Measurements from ENCODE around the gene TMEM201. TPM values are rescaled to one million over a fixed set of nuclear protein-coding genes. Genes with fewer than 3 reads are reported as not detected.
"Not testable (repeated sequence)": the region's sequence is repeated elsewhere in the genome, so short reads cannot be mapped to it uniquely, and the experiment has no call there.

Gene TMEM201
- polyA plus RNA-seq, 3 donors: 14.3 to 21.4 (median 19.1) TPM

DNA sequence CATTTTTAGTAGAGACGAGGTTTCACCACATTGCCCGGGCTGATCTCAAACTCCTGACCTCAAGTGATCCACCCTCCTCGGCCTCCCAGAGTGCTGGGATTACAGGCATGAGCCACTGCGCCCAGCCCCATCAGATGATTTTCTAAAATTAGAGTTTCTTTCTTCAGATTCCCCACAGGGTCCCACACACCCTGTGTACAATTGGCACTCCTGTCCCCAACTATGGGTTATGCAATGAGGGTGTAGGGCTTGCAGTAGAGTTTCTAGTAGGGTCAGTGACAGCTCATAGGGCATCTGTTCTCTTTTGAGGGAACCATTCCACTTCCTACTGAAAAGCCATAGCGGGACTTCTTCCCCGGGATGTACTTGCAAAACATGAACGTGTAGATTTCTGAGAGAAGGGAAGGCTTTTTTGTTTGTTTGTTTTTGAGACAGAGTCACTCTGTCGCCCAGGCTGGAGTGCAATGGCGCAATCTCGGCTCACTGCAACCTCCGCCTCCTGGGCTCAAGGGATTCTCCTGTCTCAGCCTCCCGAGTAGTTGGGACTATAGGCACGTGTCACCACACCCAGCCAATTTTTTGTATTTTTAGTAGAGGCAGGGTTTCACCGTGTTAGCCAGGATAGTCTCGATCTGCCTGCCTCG lies 17.7 kb upstream of the TMEM201 start:
- DNase-seq (ENCODE audit: extremely low read depth in 1 of 11, low read depth in 9 of 11, low spot score in 4 of 11): not testable (repeated sequence)

DNA sequence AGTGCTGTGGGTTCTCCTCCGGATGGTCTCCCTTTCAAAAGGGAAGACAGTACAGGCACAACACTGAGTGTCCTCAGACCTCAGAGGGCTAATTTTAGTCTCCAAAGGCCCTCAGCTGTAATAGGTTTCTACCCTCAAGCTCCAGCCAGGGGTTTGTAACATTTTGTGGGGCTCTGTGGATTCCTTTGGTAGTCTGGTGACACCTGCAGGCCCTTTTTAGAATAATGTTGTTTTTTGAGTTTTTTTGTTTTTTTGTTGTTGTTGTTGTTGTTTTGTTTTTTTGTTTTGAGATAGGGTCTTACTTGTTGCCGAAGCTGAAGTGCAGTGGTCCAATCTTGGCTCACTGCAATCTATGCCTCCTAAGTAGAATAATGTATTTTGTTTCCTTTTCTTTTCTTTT lies 15.0 kb upstream of the TMEM201 start:
- no peak for DNase-seq (ENCODE audit: extremely low read depth in 1 of 11, low read depth in 9 of 11, low spot score in 4 of 11)

DNA sequence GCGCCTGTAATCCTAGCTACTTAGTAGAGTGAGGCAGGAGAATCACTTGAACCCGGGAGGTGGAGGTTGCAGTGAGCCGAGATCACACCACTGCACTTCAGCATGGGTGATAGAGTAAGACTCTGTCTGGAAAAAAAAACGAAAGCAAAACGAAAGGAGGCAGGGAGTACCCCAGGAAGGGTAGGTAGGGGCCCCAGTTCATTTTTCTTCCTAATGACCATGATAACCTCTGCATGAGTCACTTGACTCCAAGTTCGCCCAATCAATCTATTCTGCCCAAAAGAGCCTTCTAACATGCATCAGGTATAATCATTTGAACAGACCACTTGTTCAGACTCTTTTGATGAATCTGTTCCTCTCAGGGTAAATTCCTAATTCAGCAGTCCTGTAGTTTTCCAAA lies 13.2 kb upstream of the TMEM201 start:
- DNase-seq (ENCODE audit: extremely low read depth in 1 of 11, low read depth in 9 of 11, low spot score in 4 of 11): no peak

DNA sequence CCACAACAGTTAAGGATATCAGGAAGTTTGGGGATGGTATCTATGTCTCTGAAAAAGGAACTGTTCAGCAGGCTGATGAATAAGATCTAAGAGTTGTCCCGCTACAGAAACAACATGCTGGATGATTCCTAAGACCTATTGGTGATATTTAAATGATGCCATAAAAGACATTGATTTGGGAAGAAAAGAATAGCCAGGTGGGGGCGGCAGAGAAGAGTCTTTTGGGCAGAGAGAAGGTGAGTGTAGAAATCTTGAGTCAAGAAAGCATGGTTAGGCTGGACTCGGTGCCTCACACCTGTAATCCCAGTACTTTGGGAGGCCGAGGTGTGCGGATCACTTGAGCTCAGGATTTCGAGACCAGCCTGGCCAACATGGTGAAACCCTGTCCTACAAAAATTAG lies 11.8 kb upstream of the TMEM201 start:
- DNase-seq (ENCODE audit: extremely low read depth in 1 of 11, low read depth in 9 of 11, low spot score in 4 of 11): no peak

DNA sequence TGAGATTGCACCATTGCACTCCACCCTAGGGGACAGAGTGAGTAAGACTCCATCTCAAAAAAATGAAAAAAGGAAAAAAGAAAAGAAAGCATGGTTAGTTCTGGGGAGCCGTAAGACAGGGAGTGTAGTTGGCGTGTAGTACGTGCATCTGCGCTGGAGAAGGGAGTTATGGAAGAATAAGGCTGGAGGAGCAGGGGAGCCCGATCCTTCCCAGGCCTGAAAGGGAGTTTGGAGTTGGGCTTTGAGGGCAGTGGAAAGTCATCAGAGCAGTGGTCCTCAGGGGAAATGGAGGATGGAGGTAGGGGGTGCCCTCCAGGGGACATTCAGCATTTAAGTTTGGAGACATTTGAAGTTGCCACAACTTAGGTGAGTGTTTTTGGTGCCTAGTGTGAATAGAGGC lies 11.3 kb upstream of the TMEM201 start:
- no peak for DNase-seq (ENCODE audit: extremely low read depth in 1 of 11, low read depth in 9 of 11, low spot score in 4 of 11)

DNA sequence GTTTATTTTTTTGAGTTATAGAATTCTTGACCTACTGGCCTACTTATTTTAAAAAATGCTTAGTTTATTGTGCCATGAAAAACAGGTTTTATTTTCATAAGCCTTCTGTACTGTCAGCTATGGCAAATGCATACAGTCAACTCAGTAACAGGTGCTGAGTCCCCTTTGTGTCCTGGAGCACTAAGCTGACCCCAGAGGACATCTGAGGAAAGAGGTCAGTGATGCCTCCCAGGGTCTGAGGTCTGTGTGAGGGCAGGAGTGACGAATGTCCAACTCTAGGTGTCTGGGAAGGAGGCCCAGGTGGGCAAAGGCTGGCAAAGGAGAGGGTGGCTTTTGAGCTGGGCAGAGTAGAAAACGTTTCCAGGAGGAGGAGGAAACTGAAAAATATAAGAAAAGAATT lies 7.8 kb upstream of the TMEM201 start:
- no peak for DNase-seq (ENCODE audit: extremely low read depth in 1 of 11, low read depth in 9 of 11, low spot score in 4 of 11)

DNA sequence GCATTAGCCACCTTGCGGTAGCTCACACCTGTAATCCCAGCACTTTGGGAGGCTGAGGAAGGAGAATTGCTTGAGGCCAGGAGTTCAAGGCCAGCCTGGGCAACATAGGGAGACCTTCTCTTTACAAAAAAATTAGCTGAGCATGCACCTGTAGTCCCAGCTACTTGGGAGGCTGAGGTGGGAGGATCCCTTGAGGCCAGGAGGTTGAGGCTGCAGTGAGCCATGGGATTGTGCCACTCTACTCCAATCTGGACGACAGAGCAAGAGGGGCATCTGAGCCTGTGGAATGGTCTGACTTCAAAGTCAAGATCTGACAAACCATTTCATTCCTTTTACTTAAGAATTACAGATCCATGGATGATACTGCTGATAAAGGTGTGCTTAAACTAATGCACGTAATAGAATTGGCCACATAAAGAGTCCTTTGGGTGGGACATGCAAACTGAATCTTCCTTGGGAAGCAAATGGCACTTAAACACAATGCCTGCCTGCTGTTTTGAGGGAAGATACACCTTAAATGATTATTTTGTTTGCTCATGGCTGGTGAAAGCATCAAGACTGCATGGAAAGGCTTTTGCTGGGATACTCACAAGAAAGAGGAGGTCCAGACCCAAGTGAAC lies 2.5 kb upstream of the TMEM201 start:
- no peak for DNase-seq (ENCODE audit: extremely low read depth in 1 of 11, low read depth in 9 of 11, low spot score in 4 of 11)

DNA sequence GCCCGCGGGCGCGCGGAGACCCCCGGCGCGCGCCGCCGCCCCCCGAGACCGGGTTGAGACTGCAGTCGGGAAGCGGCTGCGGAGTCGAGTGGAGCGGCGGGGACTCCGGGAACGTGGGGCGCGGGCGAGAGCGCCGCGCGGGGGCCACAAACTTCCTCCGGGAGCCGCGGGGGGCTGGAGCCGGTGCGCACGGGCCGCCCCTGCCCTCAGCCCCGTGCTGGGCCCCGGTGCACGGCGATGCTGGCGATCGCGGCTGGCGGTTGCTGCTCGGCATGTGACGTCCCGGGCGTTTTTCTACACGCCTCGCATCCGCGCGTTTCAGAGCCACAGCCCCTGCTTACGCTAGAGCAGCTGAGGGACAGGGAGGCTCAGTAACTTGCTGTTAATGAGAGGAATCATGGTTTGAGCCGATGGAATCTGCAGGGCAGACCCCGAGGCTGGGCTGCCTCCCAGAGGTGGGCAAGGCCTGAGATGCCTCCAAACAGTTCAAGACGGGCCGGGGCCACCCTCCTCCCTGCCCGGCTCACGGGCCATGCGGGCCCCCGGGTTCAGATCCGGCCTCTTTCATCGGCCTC lies 520 bp downstream of the TMEM201 start:
- peak in 2 of 11 donors; percentile 9 to 39 for DNase-seq (ENCODE audit: extremely low read depth in 1 of 11, low read depth in 9 of 11, low spot score in 4 of 11)

DNA sequence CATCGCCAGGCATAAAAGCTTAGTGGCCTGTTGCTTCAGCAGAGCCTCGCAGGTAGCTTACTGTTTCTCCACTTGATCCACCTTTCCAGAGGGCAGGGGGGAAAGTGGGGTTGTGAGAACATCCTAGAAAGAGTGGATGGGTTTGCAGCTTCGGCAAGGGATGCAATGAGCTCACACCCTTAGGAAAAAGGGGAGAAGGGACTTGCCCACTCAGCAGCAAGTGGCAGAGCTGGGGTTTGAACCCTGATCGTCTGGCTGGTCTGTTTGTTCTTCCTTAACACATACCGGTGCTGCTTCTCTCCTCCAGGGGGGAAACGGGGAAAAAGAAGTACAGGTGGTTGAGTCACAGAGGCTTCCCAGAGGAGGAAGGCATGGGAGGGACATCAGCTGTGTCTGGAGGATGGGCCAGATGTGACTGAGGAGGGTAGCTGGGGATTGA lies 1.0 kb downstream of the TMEM201 start:
- DNase-seq (ENCODE audit: extremely low read depth in 1 of 11, low read depth in 9 of 11, low spot score in 4 of 11): no peak

DNA sequence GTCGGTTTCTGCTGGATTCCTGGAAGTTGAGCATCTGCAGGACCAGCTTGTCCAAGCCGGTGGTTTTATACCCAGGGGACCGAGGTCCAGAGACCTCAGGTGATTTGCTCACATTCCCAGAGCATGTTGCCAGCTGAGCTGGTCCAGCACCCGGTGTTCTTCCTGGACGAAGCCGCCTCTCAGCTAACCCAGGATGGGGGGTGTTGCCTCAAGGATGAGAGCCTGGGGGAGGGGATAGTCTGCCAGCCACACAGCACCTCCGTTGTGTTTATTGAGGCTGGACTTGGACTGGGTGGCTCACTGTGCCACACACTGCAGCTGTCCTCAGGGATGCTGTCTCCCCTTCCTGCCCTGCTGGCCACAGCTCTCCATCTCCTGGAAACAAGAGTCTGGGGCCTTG lies 1.5 kb downstream of the TMEM201 start:
- no peak for DNase-seq (ENCODE audit: extremely low read depth in 1 of 11, low read depth in 9 of 11, low spot score in 4 of 11)

DNA sequence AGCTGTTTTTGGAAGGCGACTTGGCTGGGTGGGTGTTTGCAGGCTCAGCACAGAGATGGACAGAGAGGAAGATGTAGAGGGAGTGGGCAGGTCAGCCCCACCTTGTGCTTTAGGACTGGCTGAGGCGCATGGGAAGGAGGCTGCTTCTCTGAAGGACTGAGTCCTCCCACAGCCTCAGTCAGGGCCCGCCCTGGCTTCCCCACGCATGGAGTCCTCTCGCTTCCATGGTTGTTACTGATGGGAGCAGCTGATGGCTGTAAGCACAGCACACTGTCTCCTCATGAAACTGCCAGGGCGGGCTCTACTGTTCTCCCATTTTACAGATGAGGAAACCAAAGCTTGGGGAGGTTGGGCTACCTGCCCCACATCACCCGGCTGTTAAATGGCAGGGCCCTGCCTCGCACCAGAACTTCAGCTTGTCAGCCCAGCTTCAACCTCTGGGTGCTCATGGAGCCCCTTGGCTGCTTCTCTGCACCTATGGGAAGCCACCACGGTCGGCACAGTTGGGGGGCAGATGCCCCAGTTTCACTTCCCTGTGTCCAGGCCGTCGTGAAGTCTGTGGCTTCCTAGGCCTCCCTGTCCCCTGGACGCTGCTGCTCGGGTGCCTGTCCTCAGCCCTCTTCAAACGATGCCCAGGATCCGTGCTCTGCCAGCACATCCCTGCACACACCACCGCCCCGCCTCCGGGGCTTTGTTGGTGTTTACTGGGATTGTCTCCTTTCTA lies 2.4 kb downstream of the TMEM201 start:
- DNase-seq (ENCODE audit: extremely low read depth in 1 of 11, low read depth in 9 of 11, low spot score in 4 of 11): no peak

DNA sequence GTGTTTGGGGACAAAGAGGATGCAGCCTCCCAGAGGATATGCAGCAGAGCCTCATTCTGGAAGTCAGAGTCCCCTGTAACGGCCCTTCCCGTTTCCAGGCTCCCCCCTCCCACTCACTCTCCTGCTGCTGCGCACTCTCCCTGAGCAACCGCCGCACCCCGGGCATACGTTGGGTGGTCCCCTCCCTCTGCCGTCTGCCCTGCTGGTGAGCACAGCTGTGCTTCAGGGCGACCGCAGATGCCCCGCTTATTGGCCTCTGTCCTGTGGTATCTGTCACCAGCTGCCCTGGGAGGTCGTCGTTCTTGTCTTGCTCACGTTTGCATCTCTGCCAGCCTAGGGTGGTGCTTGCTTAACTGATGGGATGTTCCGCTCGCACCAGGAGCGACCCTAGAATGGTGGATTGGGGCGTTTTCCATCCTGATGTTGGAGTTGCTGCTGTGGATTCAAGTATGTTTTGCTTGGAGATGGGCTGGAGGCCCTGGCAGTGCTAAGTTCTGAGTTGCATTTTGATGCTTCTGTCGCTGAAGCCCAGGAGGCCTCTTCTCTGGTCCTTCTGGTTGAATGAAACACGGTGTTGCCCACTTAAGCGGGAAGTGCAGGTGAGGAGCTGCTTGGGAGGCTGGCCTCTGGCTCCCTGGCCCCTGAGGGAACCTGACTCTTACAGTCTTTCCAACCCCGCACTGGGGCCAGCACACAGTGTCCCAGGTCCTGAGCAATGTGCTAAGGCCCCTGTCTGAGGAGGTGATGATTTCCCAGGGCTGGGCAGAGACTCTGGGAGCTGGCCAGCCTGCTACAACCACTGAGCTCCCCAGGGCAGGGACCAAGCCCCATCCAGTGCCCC lies 3.2 kb downstream of the TMEM201 start:
- no peak for DNase-seq (ENCODE audit: extremely low read depth in 1 of 11, low read depth in 9 of 11, low spot score in 4 of 11)

DNA sequence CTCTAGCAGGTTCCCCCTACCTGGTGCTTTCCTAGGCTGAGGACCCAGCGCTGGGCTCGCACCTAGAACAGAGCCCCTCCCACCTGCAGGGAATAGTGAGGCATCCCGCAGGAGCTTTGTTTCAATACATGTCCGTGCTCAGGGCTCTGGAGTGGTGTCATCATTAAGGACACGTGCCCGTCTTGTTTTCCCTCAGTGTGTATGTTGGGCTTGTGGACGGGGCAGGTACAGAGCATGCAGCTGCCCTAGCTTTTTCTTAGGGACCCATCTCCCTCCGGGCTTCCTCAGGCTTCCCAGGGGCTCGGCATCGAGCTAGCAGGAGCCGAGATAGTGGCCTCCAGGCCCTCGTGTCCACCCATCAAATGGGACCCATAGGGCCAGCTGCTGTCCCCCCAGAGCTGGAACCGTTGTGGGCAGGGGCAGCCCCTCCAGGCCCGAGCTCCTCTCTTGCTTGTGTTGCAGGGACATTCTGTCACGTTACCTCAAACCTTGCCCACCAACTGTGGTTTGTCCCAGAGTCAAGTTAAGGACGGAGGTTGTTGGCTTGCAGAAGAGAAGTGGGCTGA lies 3.9 kb downstream of the TMEM201 start:
- no peak for DNase-seq (ENCODE audit: extremely low read depth in 1 of 11, low read depth in 9 of 11, low spot score in 4 of 11)

DNA sequence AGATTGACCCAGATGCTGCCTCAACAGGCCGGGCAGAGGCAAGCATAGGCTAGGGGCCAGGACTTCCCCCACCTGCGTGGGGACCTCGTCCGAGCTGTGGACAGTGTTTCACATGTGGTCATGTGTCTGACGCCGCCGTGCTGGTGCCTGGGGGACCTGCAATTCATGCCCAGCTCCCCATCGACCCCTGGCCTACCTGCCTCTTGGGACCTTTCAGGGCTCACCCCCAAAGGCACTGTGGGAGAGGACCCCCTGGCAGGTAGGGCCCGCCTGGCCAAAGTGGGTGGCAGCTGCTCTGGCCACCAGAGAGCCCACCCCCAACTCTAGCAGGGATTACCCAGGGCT lies 4.4 kb downstream of the TMEM201 start:
- no peak for DNase-seq (ENCODE audit: extremely low read depth in 1 of 11, low read depth in 9 of 11, low spot score in 4 of 11)

DNA sequence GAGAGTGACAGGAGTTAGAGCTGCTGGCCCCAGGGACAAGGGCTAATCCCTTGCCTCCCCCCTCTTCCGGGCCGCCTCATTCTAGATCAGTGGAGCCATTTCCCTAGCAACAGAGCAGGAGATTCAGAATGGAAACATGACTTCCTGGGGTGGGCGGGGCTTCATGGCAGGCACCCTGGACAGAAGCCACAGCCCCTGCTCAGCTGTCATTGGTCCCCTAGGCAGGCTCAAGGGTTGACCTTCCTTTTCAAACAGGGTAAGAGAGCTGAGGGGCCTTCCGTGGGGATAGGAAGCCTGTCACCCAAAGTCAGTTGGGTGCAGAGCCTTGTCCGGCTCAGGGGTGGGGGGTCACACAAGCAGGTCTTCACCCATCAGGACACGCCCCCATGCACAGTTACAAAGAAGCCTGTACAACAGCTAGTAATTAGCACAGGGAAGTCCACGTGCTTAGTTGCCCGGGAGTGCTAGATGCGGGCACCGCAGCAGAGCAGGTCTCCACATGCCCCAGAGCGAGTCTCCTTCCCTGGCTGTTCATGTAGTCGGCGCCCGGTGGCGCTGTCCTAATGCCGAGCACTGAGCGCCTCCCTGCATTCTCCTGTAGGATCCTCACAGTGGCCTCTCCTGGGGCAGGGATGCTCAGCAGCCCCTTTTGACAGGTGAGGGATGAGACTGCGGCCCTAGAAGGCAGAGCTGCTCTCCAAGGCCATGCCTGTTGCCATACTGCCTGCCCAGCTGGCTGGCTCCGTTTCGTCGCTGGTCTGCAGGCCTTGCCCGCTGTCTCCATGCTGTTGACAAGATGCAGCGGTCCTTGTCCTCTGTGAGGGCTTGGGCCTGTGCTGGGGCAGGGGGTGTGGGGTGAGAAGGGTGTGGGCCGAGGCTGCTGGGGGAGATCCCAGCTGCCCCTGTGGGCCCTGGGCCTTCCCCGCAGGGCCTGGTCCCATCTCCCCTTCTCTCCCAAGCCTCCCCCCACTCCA lies 5.1 kb downstream of the TMEM201 start:
- DNase-seq (ENCODE audit: extremely low read depth in 1 of 11, low read depth in 9 of 11, low spot score in 4 of 11): peak; percentile 59 to 90 (median 83)

DNA sequence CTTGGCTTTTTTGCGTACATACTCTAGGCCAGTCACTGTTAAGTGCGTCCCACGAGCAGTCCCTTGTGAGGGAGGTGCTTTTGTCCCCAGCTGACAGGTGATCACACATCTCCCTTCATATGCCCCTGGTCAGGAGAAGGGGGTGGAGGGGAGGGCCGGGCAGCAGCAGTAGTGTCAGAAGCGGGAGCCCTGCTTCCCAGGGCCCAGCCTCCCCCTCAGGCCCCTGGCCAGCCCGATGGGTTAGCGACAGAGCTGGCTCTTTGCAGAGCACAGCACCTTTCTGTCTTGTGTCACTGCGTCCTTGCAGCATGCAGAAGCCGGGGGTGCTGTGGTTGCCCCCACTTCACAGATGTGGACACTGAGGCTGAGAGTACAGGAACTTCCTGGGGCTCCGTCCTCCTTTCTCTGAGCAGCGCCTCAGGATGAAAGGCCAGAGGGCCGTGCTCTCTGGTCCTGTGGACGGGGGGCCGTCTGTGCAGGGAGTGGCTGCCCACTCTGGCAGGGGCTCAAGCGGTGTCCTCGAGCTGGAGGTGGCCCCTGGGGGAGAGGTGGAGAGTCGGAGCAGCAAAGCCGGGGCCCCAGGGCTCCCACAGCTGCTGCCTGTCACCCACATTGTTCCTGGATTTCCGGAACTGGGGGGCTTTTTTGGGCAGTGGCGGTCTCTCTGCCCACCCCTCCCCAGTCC lies 5.9 kb downstream of the TMEM201 start:
- DNase-seq (ENCODE audit: extremely low read depth in 1 of 11, low read depth in 9 of 11, low spot score in 4 of 11): no peak

DNA sequence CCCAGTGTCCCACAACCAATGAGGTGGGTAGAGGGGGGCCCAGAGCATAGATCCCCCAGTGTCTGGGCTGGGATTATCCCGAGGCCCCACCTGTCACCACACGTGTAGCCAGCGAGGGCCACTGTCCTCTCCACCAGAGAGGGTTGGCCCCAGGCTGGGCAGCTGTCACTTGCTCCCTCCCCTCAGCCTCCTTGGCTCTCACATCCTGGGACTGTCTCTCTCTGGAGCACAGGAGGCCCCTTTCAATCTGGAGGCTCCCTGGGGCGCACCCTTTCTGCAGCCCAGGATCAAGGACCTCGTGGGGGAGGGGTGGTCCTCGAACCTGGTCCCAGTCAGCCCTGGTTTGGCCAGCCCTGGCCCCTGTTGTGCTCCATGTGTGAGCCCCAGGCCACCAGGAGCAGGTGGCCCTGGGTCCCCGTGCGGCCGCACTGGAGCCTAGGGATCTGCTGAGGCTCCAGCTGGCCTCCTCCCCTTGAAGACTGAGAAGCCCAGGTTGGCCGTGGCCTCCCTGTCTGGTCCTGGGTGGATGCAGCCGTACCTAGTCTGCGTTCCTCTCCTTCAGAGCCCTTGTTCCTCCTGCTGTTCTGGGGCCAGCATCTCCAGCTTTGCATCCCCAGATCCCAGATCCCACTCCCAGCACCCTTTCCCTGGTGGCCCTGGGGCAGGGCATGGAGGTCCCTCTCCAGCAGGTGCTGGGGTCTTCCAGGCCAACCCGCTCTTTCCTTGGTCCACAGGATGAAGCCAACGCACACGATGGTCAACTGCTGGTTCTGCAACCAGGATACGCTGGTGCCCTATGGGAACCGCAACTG lies 6.7 kb downstream of the TMEM201 start:
- DNase-seq (ENCODE audit: extremely low read depth in 1 of 11, low read depth in 9 of 11, low spot score in 4 of 11): no peak
